T-helper 1 cell treated with Interleukin-12 subunit alpha and Interleukin-12 subunit beta and Interleukin-4 antibody, amounts not matched to agents 30 μg/mL and 1 μg/mL, for 36 hours (primary cell): ENCODE measurements around the gene PMM2.
A peak's percentile ranks its signal among the peaks of the same experiment; 100 is the strongest.
"Not testable (repeated sequence)": the region's sequence is repeated elsewhere in the genome, so short reads cannot be mapped to it uniquely, and the experiment has no call there.

ENCODE experiments used
- H3K27ac Mint-ChIP-seq: one replicate; pipeline ENCODE4 v1.8.0; 2021; ENCODE audit warnings: mild to moderate bottlenecking, mixed read lengths
- H3K27me3 Mint-ChIP-seq: one replicate; pipeline ENCODE4 v1.8.0; 2021; ENCODE audit warnings: low read depth, mixed read lengths
- H3K36me3 Mint-ChIP-seq: one replicate; pipeline ENCODE4 v1.8.0; 2021; ENCODE audit warnings: low read depth, mixed read lengths
- H3K4me1 Mint-ChIP-seq: one replicate; pipeline ENCODE4 v1.8.0; 2021; ENCODE audit warnings: low read depth, mixed read lengths
- H3K4me3 Mint-ChIP-seq: one replicate; pipeline ENCODE4 v1.8.0; 2021; ENCODE audit warnings: mild to moderate bottlenecking, moderate library complexity, mixed read lengths
- H3K9me3 Mint-ChIP-seq: one replicate; pipeline ENCODE4 v1.8.0; 2021; ENCODE audit warnings: mixed read lengths

PMM2 gene

GRCh38 chr16:8797364-8798173 lies at the start of gene PMM2, which contains the start of gene TMEM186:
Gene PMM2 (plus strand): TSS chr16:8797839. CDS start chr16:8797883, 44 bp downstream.
Gene TMEM186 (minus strand): TSS chr16:8797639. CDS start chr16:8797614, 25 bp downstream.
- H3K27me3 Mint-ChIP-seq: no peaks in the 10 kb centered on the region
- no peaks in the 10 kb centered on the region for H3K9me3 Mint-ChIP-seq
- H3K27ac Mint-ChIP-seq: peak within 1 kb of the TSS; percentile 83
- H3K4me1 Mint-ChIP-seq: peaks cover 23% of the 10 kb centered on the region
- H3K4me3 Mint-ChIP-seq: peak within 1 kb of the TSS; percentile 93
- H3K36me3 Mint-ChIP-seq: peaks cover 13% of the 10 kb centered on the region

DNA sequence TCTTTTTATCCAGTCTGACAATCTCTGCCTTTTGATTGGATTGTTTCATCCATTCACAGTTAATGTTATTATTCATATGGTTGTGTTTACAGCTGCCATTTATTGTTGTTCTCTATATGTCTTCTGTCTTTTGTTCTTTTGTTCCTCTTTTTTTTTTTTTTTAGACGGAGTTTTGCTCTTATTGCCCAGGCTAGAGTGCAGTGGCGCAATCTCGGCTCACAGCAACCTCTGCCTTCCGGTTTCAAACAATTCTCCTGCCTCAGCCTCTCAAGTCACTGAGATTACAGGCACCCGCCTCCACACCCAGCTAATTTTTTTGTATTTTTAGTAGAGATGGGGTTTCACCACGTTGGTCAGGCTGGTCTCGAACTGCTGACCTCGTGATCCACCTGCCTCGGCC lies 48.7 kb upstream of the PMM2 start:
- not testable (repeated sequence) for H3K4me3 Mint-ChIP-seq, H3K27ac Mint-ChIP-seq, H3K27me3 Mint-ChIP-seq, H3K9me3 Mint-ChIP-seq, H3K36me3 Mint-ChIP-seq, H3K4me1 Mint-ChIP-seq

GRCh38 chr16:8751481-8752311 lies 45.9 kb upstream of the PMM2 start:
- no peaks in the 10 kb centered on the region for H3K9me3 Mint-ChIP-seq
- H3K4me1 Mint-ChIP-seq: no peaks in the 10 kb centered on the region
- H3K4me3 Mint-ChIP-seq: no peak overlapping the region
- no peak overlapping the region for H3K27ac Mint-ChIP-seq
- no peaks in the 10 kb centered on the region for H3K27me3 Mint-ChIP-seq
- H3K36me3 Mint-ChIP-seq: no peaks in the 10 kb centered on the region

DNA sequence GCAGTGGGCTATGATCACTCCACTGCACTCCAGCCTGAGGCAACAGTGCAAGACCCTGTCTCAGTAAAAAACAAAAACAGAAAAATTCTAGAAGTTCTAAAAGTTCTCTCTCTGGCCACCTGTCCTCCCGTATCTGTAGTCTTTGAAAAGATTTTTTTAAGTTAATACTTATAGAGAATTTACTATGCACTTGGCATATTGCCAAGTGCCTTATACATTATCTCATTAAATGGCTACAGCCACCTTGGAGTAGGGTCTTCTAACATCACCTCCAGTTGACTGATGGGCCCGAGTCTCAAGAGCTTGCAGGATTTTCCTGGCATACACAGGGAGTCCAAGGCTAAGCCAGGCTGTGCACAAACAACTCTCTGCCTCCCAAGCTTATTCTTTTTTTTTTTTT lies 44.9 kb upstream of the PMM2 start:
- Mint-ChIP-seq H3K4me3 (no peak overlapping the region), H3K27ac (no peak overlapping the region), H3K9me3 (no peaks in the 10 kb centered on the region), H3K27me3 (no peaks in the 10 kb centered on the region), H3K4me1 (no peaks in the 10 kb centered on the region), H3K36me3 (no peaks in the 10 kb centered on the region)

DNA sequence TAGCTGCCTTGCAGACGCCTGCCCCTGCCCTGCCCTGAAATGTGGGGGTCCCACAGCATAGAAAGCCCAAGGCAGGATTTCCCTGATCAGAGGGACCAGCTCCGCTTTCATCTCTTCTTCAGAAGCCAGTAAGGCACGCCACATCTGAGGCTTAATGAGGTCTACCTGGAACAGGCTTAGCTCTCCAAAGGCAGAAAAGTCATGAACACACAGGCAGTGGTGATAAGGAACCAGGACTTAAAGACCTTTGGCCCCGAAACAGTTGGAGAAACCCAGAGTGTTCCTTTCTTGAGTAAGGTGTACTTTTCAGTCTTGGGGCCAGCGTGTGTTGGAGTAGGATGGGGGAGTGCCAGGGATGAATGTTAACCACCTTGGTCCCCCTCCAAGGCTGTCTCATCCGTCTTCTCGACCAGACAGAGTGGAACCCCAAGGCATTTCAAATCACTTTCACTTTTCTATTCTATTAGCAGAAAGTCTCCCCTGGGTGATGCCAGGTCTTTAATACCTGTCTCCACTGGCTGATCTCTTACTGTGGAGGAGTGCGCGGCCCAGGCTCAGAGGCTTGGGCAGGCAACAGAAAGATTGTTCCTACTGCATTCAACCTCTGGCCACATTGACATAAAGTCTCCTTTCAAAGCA lies 44.1 kb upstream of the PMM2 start:
- Mint-ChIP-seq H3K27me3 (no peaks in the 10 kb centered on the region), H3K9me3 (no peaks in the 10 kb centered on the region), H3K4me3 (no peak overlapping the region), H3K27ac (no peak overlapping the region), H3K4me1 (no peaks in the 10 kb centered on the region), H3K36me3 (no peaks in the 10 kb centered on the region)

DNA sequence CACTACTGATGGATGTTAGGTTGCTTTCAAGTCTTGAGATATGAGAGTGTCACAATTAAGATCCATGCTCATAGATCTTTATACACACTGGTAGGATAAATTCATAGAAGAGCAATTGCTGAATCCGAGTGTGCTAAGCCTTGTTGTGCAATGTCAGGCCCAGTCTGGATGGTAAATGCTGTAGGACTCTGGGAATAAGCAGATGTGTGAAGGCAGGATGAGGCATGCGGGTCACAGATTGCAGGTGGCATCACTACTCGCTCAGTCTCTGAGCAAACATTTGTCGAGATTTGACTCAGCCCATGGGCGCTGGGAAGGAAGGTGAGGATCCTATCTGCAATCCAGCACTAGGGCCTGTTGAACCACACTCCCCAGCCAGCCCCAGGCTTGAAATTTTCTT lies 40.9 kb upstream of the PMM2 start:
- H3K9me3 Mint-ChIP-seq: no peaks in the 10 kb centered on the region
- no peaks in the 10 kb centered on the region for H3K27me3 Mint-ChIP-seq
- no peaks in the 10 kb centered on the region for H3K4me1 Mint-ChIP-seq
- no peak overlapping the region for H3K4me3 Mint-ChIP-seq
- H3K27ac Mint-ChIP-seq: no peak overlapping the region
- H3K36me3 Mint-ChIP-seq: no peaks in the 10 kb centered on the region

DNA sequence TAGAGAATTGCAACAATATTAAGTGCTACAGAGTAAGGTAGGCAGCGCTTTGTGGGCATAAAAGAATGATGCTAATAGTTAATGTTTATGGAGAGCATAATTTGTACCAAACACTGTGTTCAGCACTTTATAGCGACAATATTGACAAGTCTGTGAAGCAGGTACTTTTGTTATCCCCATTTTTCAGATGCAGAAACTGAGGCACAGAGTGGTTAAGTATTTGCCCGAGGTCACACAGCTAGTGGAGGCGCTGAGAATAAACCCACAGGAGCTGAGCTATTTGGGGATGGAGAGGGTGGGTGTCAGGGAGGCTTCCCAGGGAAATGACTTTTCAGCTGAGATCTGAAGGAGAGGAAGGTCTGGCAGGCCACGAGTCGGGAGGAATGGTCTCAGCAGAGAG lies 39.6 kb upstream of the PMM2 start:
- H3K4me1 Mint-ChIP-seq: no peaks in the 10 kb centered on the region
- H3K36me3 Mint-ChIP-seq: no peaks in the 10 kb centered on the region
- H3K4me3 Mint-ChIP-seq: no peak overlapping the region
- no peaks in the 10 kb centered on the region for H3K9me3 Mint-ChIP-seq
- no peak overlapping the region for H3K27ac Mint-ChIP-seq
- no peaks in the 10 kb centered on the region for H3K27me3 Mint-ChIP-seq

DNA sequence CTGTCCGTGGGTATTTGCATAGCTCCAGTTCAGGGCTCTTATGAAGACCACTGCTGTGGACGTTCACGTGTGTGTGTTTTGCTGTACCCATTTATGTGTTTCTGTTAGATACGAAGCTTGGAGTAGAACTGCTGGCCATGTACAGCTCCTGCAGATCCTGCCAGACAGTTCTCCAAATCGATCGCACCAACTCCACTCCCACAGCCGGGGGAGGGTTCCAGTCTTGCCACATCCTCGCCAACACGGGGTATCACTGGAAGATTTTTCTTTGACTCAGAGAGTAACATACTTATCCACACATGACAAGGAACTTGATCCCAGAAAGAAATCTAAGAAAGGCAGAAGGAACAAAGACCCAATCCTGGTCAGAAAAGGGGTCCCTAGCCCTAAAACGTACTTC lies 37.6 kb upstream of the PMM2 start:
- no peak overlapping the region for H3K27ac Mint-ChIP-seq
- no peaks in the 10 kb centered on the region for H3K36me3 Mint-ChIP-seq

GRCh38 chr16:8761078-8761477 lies 36.6 kb upstream of the PMM2 start:
- Mint-ChIP-seq H3K27me3 (no peaks in the 10 kb centered on the region), H3K27ac (no peak overlapping the region), H3K4me3 (no peak overlapping the region), H3K4me1 (no peaks in the 10 kb centered on the region), H3K9me3 (no peaks in the 10 kb centered on the region), H3K36me3 (no peaks in the 10 kb centered on the region)

More for the DNA sequence above, 37.6 kb upstream of the PMM2 start:
- H3K4me1 Mint-ChIP-seq: no peaks in the 10 kb centered on the region
- H3K9me3 Mint-ChIP-seq: no peaks in the 10 kb centered on the region
- H3K4me3 Mint-ChIP-seq: no peak overlapping the region
- no peaks in the 10 kb centered on the region for H3K27me3 Mint-ChIP-seq

DNA sequence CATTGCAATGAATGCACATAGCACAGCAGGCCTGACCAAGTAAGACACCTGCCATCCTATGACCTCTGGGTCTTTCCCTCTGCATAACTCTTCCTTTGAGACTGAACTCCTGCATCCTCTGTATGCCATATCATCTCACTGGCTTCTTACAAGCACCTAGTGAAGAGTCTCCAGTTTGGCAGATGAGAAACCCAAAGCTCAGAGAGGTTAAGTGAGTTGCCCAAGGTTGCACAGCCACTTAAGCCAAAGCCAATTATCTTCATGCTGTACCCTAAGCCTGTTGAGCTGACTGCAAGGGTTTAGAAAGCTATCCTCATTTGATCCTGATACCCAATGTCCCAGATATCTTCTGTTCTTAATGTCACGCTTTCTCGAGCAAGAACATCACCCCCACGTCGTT lies 35.4 kb upstream of the PMM2 start:
- Mint-ChIP-seq H3K4me3 (no peak overlapping the region), H3K9me3 (no peaks in the 10 kb centered on the region)

DNA sequence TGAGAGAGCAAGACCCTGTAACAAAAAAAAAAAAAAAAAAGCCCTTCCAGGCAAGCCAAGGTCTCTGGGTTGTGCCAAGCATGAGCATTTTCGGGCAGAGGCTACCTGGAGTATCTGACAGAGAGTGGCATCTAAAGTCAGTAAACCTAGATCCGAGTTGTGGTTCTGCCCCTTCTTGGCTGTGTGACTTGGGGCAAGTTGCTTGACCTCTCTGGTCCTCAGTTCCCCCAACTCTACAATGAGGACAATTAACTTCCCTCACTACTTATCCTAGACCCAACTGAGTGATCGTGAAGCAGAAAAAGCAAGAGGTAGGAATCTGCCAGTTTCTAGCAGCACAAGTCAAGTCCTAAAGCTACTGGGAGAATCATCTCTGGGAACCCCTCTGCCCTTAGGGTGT lies 34.6 kb upstream of the PMM2 start:
- Mint-ChIP-seq H3K36me3 (no peaks in the 10 kb centered on the region), H3K9me3 (no peaks in the 10 kb centered on the region), H3K27me3 (no peaks in the 10 kb centered on the region), H3K4me3 (no peak overlapping the region), H3K4me1 (no peaks in the 10 kb centered on the region), H3K27ac (no peak overlapping the region)

More for the DNA sequence above, 35.4 kb upstream of the PMM2 start:
- no peaks in the 10 kb centered on the region for H3K27me3 Mint-ChIP-seq
- no peaks in the 10 kb centered on the region for H3K36me3 Mint-ChIP-seq
- no peaks in the 10 kb centered on the region for H3K4me1 Mint-ChIP-seq
- H3K27ac Mint-ChIP-seq: no peak overlapping the region

- no peaks in the 10 kb centered on the region for H3K9me3 Mint-ChIP-seq
- H3K27me3 Mint-ChIP-seq: no peaks in the 10 kb centered on the region
- H3K36me3 Mint-ChIP-seq: no peaks in the 10 kb centered on the region
- no peaks in the 10 kb centered on the region for H3K4me1 Mint-ChIP-seq
- no peak overlapping the region for H3K27ac Mint-ChIP-seq
- H3K4me3 Mint-ChIP-seq: no peak overlapping the region
These were observed 33.7 kb upstream of the PMM2 start for GRCh38 chr16:8763899-8764298.

DNA sequence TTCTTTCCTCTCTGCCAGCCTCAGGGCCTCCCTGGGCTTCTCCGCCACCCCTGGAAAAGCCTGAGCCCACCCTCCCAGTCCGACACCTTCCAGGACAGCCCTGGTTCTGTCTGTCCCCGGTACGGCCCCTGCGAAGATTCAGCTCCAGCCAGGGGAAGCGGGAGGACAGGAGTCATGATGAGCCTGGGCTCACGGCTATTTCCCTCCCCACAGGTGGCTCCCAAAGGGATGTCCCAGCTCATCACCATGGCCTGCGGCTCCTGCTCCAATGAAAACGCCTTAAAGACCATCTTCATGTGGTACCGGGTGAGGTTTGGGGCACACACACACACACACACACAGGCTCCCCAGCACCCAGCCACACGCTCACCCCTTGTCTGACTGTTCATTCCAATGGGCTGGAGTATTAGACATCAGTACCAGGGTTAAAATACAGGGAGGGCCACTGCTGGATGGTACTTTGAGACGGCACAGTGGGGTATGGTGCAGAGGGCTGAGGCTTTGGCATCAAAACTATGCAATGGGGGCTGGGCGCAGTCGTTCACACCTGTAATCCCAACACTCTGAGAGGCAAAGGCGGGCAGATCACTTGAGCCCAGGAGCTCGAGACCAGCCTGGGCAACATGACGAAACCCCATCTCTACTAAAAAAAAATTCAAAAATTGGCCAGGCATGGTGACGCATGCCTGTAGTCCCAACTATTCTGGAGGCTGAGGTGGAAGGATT lies 33.0 kb upstream of the PMM2 start:
- H3K9me3 Mint-ChIP-seq: no peaks in the 10 kb centered on the region
- H3K4me3 Mint-ChIP-seq: no peak overlapping the region
- H3K27me3 Mint-ChIP-seq: no peaks in the 10 kb centered on the region
- H3K36me3 Mint-ChIP-seq: no peaks in the 10 kb centered on the region
- H3K4me1 Mint-ChIP-seq: no peaks in the 10 kb centered on the region
- H3K27ac Mint-ChIP-seq: no peak overlapping the region

DNA sequence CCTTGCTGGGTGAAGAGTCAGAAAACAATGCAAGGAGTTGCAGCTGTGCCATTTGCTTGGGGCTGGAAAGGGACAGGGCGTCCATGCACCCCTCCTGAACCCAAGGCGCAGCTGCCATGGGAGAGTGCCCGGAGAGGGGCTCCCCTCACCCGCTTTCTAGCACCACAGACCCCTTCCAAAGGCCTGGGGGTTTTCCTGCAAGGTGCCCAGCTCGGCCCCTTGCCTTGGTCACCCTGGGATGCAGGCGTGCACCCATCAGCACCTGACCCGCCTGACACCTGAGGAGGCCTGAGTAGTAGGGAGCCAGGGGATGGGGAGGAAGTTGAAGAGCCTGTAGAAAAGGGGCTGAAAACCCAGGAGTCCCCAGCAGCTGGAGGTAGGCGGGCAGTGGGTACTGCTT lies 30.5 kb upstream of the PMM2 start:
- Mint-ChIP-seq H3K27ac (no peak overlapping the region), H3K9me3 (no peaks in the 10 kb centered on the region), H3K4me3 (no peak overlapping the region), H3K27me3 (no peaks in the 10 kb centered on the region), H3K4me1 (no peaks in the 10 kb centered on the region), H3K36me3 (no peaks in the 10 kb centered on the region)
